ENCODE results near the gene ETFB. TPM values are rescaled to one million over a fixed set of nuclear protein-coding genes. Genes with fewer than 3 reads are reported as not detected.

Gene ETFB
- total and polyA plus RNA-seq, 10 of the 15 experiments (the other 5 are each of a cell fraction or from before 2014, with no cell fraction given): 15.1 to 166 (median 87.8) TPM

DNA sequence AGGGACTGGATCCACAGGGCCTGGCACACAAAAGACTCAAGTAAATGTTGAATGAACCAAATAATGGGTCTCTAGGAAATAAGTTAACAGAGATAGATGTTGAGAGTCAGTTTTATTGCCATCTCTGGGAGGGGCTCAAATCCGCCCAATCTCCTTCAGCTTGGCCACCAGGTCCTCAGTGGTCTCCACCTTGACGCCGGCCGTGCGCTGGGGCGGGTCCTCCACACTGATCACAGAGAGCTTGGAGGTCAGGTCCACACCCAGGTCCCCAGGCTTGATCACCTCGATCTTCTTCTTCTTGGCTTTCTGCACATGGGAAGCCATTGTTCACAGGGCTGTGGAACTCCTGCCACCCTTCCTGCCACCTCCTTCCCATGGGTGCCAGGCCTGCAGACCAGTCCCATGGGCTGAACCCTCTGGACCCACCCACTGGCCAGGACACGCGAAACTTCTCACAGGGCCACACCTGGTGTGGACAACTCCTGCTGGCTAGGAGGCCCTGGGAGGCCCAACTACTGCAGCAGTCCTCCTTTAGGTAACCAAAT, 21.0 kb downstream of the ETFB start:
- H3K27me3 ChIP-seq (replicated peaks in 1 of 2; ENCODE audit: control insufficient read depth in 2 of 2, insufficient read depth in 2 of 2, low read length in 1 of 2): no peaks in the 10 kb centered on the region
- intact Hi-C loops (cut with micrococcal nuclease; ENCODE audit: unreplicated experiment) (no loop called here), in situ Hi-C loops (cut with MboI) (no loop called here)
- POLR2A ChIA-PET: no interaction called here
- no peak overlapping the region for H3K27ac ChIP-seq (ENCODE audit: control insufficient read depth, insufficient read depth)
- CTCF ChIA-PET: interaction anchor here (2.1 to 2.4 kb wide), 2 partner anchors 51 to 63 kb away, joined by 10 read pairs; no protein-coding TSS in a partner anchor
- no peak for ATAC-seq
- no peak for FAIRE-seq
- peaks cover 17% of the 10 kb centered on the region for H3K4me1 ChIP-seq (ENCODE audit: control insufficient read depth, insufficient read depth, low read length)
- H3K4me3 ChIP-seq: no peak overlapping the region
- no peak overlapping the region; the same call in 1 of the 2 replicates for H3K4me2 ChIP-seq (ENCODE audit: control insufficient read depth, insufficient read depth)
- no peak for DNase-seq (ENCODE audit: low read depth, low spot score)
- no peak overlapping the region for H2AFZ ChIP-seq (ENCODE audit: control insufficient read depth, low read depth, low read length)
- SMC1A ChIA-PET (ENCODE audit: uncharacterized antibody, unreplicated experiment): no interaction called here
- peaks cover 0 to 4% of the 10 kb centered on the region in 2 experiments; a peak in 2 of 4 replicates for H3K36me3 ChIP-seq (ENCODE audit: control insufficient read depth in 2 of 2, insufficient read depth in 2 of 2, low read length in 1 of 2)
- no TSS peak for BruUV-seq (replicated peaks)
- RAD21 ChIA-PET (ENCODE audit: unreplicated experiment): no interaction called here
- no peaks in the 10 kb centered on the region for H4K20me1 ChIP-seq (ENCODE audit: control insufficient read depth, insufficient read depth)
- no peaks in the 10 kb centered on the region for H3K79me2 ChIP-seq (ENCODE audit: control insufficient read depth, insufficient read depth, low read length)
- 98% methylated on average over 9 of the region's 9 CpGs for WGBS (ENCODE audit: insufficient coverage, insufficient replicate concordance, low lambda C conversion rate, missing lambda C conversion rate)
- H3K9me3 ChIP-seq (replicated peaks; ENCODE audit: control insufficient read depth, insufficient read depth, low read length): no peaks in the 10 kb centered on the region
- no peak overlapping the region for H3K9ac ChIP-seq (ENCODE audit: control insufficient read depth, insufficient read depth, low read length)
- TF ChIP-seq, protein P1, sequence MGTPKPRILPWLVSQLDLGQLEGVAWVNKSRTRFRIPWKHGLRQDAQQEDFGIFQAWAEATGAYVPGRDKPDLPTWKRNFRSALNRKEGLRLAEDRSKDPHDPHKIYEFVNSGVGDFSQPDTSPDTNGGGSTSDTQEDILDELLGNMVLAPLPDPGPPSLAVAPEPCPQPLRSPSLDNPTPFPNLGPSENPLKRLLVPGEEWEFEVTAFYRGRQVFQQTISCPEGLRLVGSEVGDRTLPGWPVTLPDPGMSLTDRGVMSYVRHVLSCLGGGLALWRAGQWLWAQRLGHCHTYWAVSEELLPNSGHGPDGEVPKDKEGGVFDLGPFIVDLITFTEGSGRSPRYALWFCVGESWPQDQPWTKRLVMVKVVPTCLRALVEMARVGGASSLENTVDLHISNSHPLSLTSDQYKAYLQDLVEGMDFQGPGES (IDR thresholded peaks at IDR 0.05): no peak
- no peak for TF ChIP-seq SIN3A (IDR thresholded peaks at IDR 0.05; ENCODE audit: low read depth, low read length)
- TF ChIP-seq ZNF622 (IDR thresholded peaks at IDR 0.05): no peak
- TF ChIP-seq MYB (IDR thresholded peaks at IDR 0.05; ENCODE audit: borderline replicate concordance, low read depth, low read length): no peak
- TF ChIP-seq ZNF217 (IDR thresholded peaks at IDR 0.05): no peak
- TF ChIP-seq, protein P2, sequence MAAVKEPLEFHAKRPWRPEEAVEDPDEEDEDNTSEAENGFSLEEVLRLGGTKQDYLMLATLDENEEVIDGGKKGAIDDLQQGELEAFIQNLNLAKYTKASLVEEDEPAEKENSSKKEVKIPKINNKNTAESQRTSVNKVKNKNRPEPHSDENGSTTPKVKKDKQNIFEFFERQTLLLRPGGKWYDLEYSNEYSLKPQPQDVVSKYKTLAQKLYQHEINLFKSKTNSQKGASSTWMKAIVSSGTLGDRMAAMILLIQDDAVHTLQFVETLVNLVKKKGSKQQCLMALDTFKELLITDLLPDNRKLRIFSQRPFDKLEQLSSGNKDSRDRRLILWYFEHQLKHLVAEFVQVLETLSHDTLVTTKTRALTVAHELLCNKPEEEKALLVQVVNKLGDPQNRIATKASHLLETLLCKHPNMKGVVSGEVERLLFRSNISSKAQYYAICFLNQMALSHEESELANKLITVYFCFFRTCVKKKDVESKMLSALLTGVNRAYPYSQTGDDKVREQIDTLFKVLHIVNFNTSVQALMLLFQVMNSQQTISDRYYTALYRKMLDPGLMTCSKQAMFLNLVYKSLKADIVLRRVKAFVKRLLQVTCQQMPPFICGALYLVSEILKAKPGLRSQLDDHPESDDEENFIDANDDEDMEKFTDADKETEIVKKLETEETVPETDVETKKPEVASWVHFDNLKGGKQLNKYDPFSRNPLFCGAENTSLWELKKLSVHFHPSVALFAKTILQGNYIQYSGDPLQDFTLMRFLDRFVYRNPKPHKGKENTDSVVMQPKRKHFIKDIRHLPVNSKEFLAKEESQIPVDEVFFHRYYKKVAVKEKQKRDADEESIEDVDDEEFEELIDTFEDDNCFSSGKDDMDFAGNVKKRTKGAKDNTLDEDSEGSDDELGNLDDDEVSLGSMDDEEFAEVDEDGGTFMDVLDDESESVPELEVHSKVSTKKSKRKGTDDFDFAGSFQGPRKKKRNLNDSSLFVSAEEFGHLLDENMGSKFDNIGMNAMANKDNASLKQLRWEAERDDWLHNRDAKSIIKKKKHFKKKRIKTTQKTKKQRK (IDR thresholded peaks at IDR 0.05; ENCODE audit: low read depth, low read length): no peak
- TF ChIP-seq SREBF1 (IDR thresholded peaks at IDR 0.05; ENCODE audit: low read length): no peak
- no peak for TF ChIP-seq RAD21 (IDR thresholded peaks at IDR 0.05; ENCODE audit: insufficient read depth, low read depth, low read length)
- no peak for TF ChIP-seq SPI1 (IDR thresholded peaks at IDR 0.05; ENCODE audit: borderline replicate concordance, insufficient read depth, low read depth, low read length)
- TF ChIP-seq, protein P3, sequence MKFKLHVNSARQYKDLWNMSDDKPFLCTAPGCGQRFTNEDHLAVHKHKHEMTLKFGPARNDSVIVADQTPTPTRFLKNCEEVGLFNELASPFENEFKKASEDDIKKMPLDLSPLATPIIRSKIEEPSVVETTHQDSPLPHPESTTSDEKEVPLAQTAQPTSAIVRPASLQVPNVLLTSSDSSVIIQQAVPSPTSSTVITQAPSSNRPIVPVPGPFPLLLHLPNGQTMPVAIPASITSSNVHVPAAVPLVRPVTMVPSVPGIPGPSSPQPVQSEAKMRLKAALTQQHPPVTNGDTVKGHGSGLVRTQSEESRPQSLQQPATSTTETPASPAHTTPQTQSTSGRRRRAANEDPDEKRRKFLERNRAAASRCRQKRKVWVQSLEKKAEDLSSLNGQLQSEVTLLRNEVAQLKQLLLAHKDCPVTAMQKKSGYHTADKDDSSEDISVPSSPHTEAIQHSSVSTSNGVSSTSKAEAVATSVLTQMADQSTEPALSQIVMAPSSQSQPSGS (IDR thresholded peaks at IDR 0.05; ENCODE audit: low read length): no peak
- TF ChIP-seq, protein P4, sequence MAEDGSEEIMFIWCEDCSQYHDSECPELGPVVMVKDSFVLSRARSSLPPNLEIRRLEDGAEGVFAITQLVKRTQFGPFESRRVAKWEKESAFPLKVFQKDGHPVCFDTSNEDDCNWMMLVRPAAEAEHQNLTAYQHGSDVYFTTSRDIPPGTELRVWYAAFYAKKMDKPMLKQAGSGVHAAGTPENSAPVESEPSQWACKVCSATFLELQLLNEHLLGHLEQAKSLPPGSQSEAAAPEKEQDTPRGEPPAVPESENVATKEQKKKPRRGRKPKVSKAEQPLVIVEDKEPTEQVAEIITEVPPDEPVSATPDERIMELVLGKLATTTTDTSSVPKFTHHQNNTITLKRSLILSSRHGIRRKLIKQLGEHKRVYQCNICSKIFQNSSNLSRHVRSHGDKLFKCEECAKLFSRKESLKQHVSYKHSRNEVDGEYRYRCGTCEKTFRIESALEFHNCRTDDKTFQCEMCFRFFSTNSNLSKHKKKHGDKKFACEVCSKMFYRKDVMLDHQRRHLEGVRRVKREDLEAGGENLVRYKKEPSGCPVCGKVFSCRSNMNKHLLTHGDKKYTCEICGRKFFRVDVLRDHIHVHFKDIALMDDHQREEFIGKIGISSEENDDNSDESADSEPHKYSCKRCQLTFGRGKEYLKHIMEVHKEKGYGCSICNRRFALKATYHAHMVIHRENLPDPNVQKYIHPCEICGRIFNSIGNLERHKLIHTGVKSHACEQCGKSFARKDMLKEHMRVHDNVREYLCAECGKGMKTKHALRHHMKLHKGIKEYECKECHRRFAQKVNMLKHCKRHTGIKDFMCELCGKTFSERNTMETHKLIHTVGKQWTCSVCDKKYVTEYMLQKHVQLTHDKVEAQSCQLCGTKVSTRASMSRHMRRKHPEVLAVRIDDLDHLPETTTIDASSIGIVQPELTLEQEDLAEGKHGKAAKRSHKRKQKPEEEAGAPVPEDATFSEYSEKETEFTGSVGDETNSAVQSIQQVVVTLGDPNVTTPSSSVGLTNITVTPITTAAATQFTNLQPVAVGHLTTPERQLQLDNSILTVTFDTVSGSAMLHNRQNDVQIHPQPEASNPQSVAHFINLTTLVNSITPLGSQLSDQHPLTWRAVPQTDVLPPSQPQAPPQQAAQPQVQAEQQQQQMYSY (CRISPR knock-in tag; IDR thresholded peaks at IDR 0.05): no peak
- TF ChIP-seq, protein P5, sequence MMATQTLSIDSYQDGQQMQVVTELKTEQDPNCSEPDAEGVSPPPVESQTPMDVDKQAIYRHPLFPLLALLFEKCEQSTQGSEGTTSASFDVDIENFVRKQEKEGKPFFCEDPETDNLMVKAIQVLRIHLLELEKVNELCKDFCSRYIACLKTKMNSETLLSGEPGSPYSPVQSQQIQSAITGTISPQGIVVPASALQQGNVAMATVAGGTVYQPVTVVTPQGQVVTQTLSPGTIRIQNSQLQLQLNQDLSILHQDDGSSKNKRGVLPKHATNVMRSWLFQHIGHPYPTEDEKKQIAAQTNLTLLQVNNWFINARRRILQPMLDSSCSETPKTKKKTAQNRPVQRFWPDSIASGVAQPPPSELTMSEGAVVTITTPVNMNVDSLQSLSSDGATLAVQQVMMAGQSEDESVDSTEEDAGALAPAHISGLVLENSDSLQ (IDR thresholded peaks at IDR 0.05): no peak
